ENCODE data around the gene NOX3.

NOX3 gene

GRCh38 chr6:155408231-155408630 is 47.4 kb downstream of the NOX3 start:
- TF ChIP-seq CTCF (IDR thresholded peaks at IDR 0.05; ENCODE audit: borderline replicate concordance, control extremely low read depth, extremely low read depth, insufficient read depth, missing control alignments) = no peak
- in situ Hi-C loops (cut with MboI; ENCODE audit: low sequenced_read_pairs, unreplicated experiment) = no loop called here
- DNase-seq (ENCODE audit: low spot score) = no peak

DNA sequence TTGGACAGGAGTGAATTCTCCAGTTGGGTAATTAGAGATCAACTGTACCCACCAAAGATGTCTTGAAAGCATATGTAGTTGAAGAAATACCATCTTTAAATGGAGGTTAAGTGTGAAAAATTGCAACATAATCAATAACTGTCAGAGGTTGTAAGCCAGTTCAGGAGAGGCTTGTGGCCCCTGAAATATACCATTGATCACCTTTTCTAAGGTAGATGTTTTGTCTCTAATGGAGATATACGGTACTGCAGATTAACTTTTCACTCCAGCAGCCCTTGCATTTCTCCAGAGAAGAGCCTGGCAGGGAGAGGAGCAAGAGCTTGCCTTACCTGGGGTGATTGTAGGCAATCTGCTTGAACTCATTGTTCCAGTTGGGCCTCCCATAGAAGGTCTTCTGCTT is 48.8 kb downstream of the NOX3 start:
- in situ Hi-C loops (cut with MboI; ENCODE audit: low sequenced_read_pairs, unreplicated experiment) = no loop called here
- no peak for TF ChIP-seq CTCF (IDR thresholded peaks at IDR 0.05; ENCODE audit: borderline replicate concordance, control extremely low read depth, extremely low read depth, insufficient read depth, missing control alignments)
- no peak for DNase-seq (ENCODE audit: low spot score)

DNA sequence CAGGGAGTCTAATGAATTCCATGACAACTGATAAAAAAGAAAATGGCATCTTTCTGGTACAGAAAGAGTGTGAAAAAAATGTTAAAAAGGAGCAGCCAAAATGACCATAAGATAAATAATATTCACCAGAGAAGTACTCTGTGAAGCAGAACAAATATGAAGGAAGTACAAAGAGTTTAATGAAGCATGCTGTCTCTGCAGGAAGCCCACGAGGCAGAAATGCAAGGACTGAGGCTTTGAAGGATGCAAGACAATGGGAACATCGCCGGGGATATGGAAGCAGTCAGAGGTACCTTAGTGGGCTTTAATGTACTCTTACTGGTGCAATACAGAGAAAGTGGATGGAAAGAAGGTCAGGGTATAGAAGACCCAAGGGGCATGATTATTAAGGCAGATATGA is 50.7 kb downstream of the NOX3 start:
- in situ Hi-C loops (cut with MboI; ENCODE audit: low sequenced_read_pairs, unreplicated experiment) = no loop called here
- no peak for DNase-seq (ENCODE audit: low spot score)
- no peak for TF ChIP-seq CTCF (IDR thresholded peaks at IDR 0.05; ENCODE audit: borderline replicate concordance, control extremely low read depth, extremely low read depth, insufficient read depth, missing control alignments)

- DNase-seq (ENCODE audit: low spot score) = no peak
- in situ Hi-C loops (cut with MboI; ENCODE audit: low sequenced_read_pairs, unreplicated experiment) = no loop called here
- TF ChIP-seq CTCF (IDR thresholded peaks at IDR 0.05; ENCODE audit: borderline replicate concordance, control extremely low read depth, extremely low read depth, insufficient read depth, missing control alignments) = no peak
Measured at GRCh38 chr6:155402656-155403304, 52.9 kb downstream of the NOX3 start.

DNA sequence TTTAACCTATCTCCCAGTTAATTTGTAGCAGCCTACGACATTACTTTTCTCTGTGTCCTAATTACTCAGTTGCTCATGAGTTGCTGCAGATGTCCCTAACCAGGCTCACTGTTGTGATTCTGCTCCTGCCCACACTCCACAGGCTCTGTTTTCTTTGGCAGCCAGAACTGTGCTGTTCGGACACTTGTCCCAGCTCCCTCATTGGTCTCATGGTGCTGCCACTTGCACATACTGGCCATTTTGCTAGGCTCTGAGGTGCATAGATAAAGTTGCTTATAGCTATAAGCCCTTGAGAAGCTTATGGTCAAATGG is 55.0 kb downstream of the NOX3 start:
- DNase-seq (ENCODE audit: low spot score) = no peak
- in situ Hi-C loops (cut with MboI; ENCODE audit: low sequenced_read_pairs, unreplicated experiment) = no loop called here
- TF ChIP-seq CTCF (IDR thresholded peaks at IDR 0.05; ENCODE audit: borderline replicate concordance, control extremely low read depth, extremely low read depth, insufficient read depth, missing control alignments) = no peak

- no peak for TF ChIP-seq CTCF (IDR thresholded peaks at IDR 0.05; ENCODE audit: borderline replicate concordance, control extremely low read depth, extremely low read depth, insufficient read depth, missing control alignments)
- in situ Hi-C loops (cut with MboI; ENCODE audit: low sequenced_read_pairs, unreplicated experiment) = no loop called here
- no peak for DNase-seq (ENCODE audit: low spot score)
Measured at GRCh38 chr6:155399745-155400653, 55.6 kb downstream of the NOX3 start.
